ENCODE measurements around the gene R3HDM4. TPM values are rescaled to one million over a fixed set of nuclear protein-coding genes. Genes with fewer than 3 reads are reported as not detected.

R3HDM4 gene
- polyA plus RNA-seq, 4 donors, result 39.3 to 61.2 (median 47.8) TPM

Other genes starting within 250 kb of the R3HDM4 start
- gene FSTL3, start 236.8 kb downstream of the R3HDM4 start, polyA plus RNA-seq (ENCODE audit: insufficient read length in 4 of 4), result 10 to 100 TPM; 14.3 to 18.8 (median 17.7) TPM
- under 1 TPM in 3 of 4 donors, not detected in 1; 0.22 to 0.46 (median 0.23) TPM for gene PRSS57, start 217.8 kb downstream of the R3HDM4 start, polyA plus RNA-seq (ENCODE audit: insufficient read length in 4 of 4)
- gene PALM, start 204.3 kb downstream of the R3HDM4 start, polyA plus RNA-seq (ENCODE audit: insufficient read length in 4 of 4), result 100 to 1,000 TPM in 1 of 4 donors, 10 to 100 TPM in 3; 63.6 to 111 (median 78.1) TPM
- 10 to 100 TPM in 1 of 4 donors, 1 to 10 TPM in 2, under 1 TPM in 1; 0.44 to 10.6 (median 6.8) TPM for gene MISP, start 162.1 kb downstream of the R3HDM4 start, polyA plus RNA-seq (ENCODE audit: insufficient read length in 4 of 4)
- 100 to 1,000 TPM; 292 to 417 (median 389) TPM for gene PTBP1, start 115.8 kb downstream of the R3HDM4 start, polyA plus RNA-seq (ENCODE audit: insufficient read length in 4 of 4)
- gene PLPPR3, start 91.3 kb downstream of the R3HDM4 start, polyA plus RNA-seq (ENCODE audit: insufficient read length in 4 of 4), result 10 to 100 TPM; 10.3 to 18.9 (median 11.4) TPM
- gene AZU1, start 85.4 kb downstream of the R3HDM4 start, polyA plus RNA-seq (ENCODE audit: insufficient read length in 4 of 4), result 1 to 10 TPM in 2 of 4 donors, under 1 TPM in 2; 0.86 to 3.6 (median 1.1) TPM
- gene PRTN3, start 72.2 kb downstream of the R3HDM4 start, polyA plus RNA-seq (ENCODE audit: insufficient read length in 4 of 4), result 1 to 10 TPM in 2 of 4 donors, under 1 TPM in 2; 0.59 to 2.0 (median 1.0) TPM
- gene ELANE, start 60.9 kb downstream of the R3HDM4 start, polyA plus RNA-seq (ENCODE audit: insufficient read length in 4 of 4), result 1 to 10 TPM in 1 of 4 donors, under 1 TPM in 1, not detected in 2; 0.48 to 1.1 TPM
- 10 to 100 TPM in 1 of 4 donors, 1 to 10 TPM in 3; 2.3 to 12.9 (median 3.6) TPM for gene CFD, start 53.6 kb downstream of the R3HDM4 start, polyA plus RNA-seq (ENCODE audit: insufficient read length in 4 of 4)
- gene MED16, start 20.0 kb downstream of the R3HDM4 start, polyA plus RNA-seq (ENCODE audit: insufficient read length in 4 of 4), result 10 to 100 TPM; 46.5 to 86.8 (median 53.7) TPM
- gene RNU6-9, start 19.7 kb downstream of the R3HDM4 start, polyA plus RNA-seq (ENCODE audit: insufficient read length in 4 of 4), result not detected
- under 1 TPM; 0.20 to 0.98 (median 0.40) TPM for gene KISS1R, start 4.1 kb upstream of the R3HDM4 start, polyA plus RNA-seq (ENCODE audit: insufficient read length in 4 of 4)
- gene ARID3A, start 12.8 kb upstream of the R3HDM4 start, polyA plus RNA-seq (ENCODE audit: insufficient read length in 4 of 4), result 10 to 100 TPM; 13.2 to 35.9 (median 19.1) TPM
- gene WDR18, start 71.1 kb upstream of the R3HDM4 start, polyA plus RNA-seq (ENCODE audit: insufficient read length in 4 of 4), result 10 to 100 TPM; 24.4 to 55.7 (median 38.7) TPM
- gene GRIN3B, start 87.2 kb upstream of the R3HDM4 start, polyA plus RNA-seq (ENCODE audit: insufficient read length in 4 of 4), result 1 to 10 TPM in 1 of 4 donors, under 1 TPM in 3; 0.33 to 1.4 (median 0.69) TPM
- 100 to 1,000 TPM in 1 of 4 donors, 10 to 100 TPM in 3; 88.4 to 138 (median 98.9) TPM for gene TMEM259, start 107.9 kb upstream of the R3HDM4 start, polyA plus RNA-seq (ENCODE audit: insufficient read length in 4 of 4)
- gene RNU6-2, start 108.3 kb upstream of the R3HDM4 start, polyA plus RNA-seq (ENCODE audit: insufficient read length in 4 of 4), result not detected
- 100 to 1,000 TPM; 171 to 188 (median 182) TPM for gene CNN2, start 113.4 kb upstream of the R3HDM4 start, polyA plus RNA-seq (ENCODE audit: insufficient read length in 4 of 4)
- gene ABCA7, start 126.9 kb upstream of the R3HDM4 start, polyA plus RNA-seq (ENCODE audit: insufficient read length in 4 of 4), result 10 to 100 TPM in 1 of 4 donors, 1 to 10 TPM in 3; 2.7 to 10.6 (median 7.7) TPM
- 10 to 100 TPM in 1 of 4 donors, 1 to 10 TPM in 3; 8.2 to 14.4 (median 8.9) TPM for gene ARHGAP45, start 153.9 kb upstream of the R3HDM4 start, polyA plus RNA-seq (ENCODE audit: insufficient read length in 4 of 4)
- gene POLR2E, start 182.2 kb upstream of the R3HDM4 start, polyA plus RNA-seq (ENCODE audit: insufficient read length in 4 of 4), result 100 to 1,000 TPM; 106 to 154 (median 145) TPM
- 100 to 1,000 TPM; 141 to 267 (median 234) TPM for gene GPX4, start 190.8 kb upstream of the R3HDM4 start, polyA plus RNA-seq (ENCODE audit: insufficient read length in 4 of 4)

All from left renal pelvis (tissue), 4 donors.